ENCODE data around the gene ZNF284.

DNA sequence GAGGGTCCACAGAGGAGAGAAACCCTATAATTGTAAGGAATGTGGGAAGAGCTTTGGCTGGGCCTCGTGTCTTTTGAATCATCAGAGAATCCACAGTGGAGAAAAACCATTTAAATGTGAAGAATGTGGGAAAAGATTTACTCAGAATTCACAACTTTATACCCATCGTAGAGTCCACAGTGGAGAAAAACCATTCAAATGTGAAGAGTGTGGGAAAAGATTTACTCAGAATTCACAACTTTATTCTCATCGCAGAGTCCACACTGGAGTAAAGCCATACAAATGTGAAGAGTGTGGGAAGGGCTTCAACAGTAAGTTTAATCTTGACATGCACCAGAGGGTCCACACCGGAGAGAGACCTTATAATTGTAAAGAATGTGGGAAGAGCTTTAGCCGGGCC, 60.0 kb downstream of the ZNF284 start:
- TF ChIP-seq, protein P1, sequence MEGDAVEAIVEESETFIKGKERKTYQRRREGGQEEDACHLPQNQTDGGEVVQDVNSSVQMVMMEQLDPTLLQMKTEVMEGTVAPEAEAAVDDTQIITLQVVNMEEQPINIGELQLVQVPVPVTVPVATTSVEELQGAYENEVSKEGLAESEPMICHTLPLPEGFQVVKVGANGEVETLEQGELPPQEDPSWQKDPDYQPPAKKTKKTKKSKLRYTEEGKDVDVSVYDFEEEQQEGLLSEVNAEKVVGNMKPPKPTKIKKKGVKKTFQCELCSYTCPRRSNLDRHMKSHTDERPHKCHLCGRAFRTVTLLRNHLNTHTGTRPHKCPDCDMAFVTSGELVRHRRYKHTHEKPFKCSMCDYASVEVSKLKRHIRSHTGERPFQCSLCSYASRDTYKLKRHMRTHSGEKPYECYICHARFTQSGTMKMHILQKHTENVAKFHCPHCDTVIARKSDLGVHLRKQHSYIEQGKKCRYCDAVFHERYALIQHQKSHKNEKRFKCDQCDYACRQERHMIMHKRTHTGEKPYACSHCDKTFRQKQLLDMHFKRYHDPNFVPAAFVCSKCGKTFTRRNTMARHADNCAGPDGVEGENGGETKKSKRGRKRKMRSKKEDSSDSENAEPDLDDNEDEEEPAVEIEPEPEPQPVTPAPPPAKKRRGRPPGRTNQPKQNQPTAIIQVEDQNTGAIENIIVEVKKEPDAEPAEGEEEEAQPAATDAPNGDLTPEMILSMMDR (IDR thresholded peaks at IDR 0.05; ENCODE audit: low read depth, low read length): no peak
- no peak for TF ChIP-seq POLR2A (IDR thresholded peaks at IDR 0.05; ENCODE audit: extremely low read depth, insufficient read length)
- TF ChIP-seq, protein P2, sequence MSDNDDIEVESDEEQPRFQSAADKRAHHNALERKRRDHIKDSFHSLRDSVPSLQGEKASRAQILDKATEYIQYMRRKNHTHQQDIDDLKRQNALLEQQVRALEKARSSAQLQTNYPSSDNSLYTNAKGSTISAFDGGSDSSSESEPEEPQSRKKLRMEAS (IDR thresholded peaks at IDR 0.05; ENCODE audit: low read depth, low read length): no peak
- no peak for TF ChIP-seq MYC (IDR thresholded peaks at IDR 0.05; ENCODE audit: low read depth, low read length)

Data from NB4 (cell line).